Heart left ventricle (tissue), 16 donors: Measurements from ENCODE around the gene SHPK. TPM values are rescaled to one million over a fixed set of nuclear protein-coding genes. Genes with fewer than 3 reads are reported as not detected.
A peak's percentile ranks its signal among the peaks of the same experiment; 100 is the strongest.

Experiments
- ATAC-seq, 4 donors: fragments of 200-7000 bp; cut with Tn5 transposase; one replicate each; pipeline ENCODE4 v1.9.1; 2020 to 2022; ENCODE audit warnings: moderate library complexity in 4 of 4, mild to moderate bottlenecking in 3 of 4, moderate number of reproducible peaks in 1 of 4
- DNase-seq, 5 donors: peaks; one replicate each; pipeline ENCODE4 v3.0.0-alpha.2; 2020
- H3K27ac ChIP-seq, 12 donors: fragments of 200-600 bp; sonication (generic) in 4 of 12; one replicate each; pipeline versions ENCODE4 v1.5.0 to v1.8.0; 2016 to 2022; ENCODE audit warnings: mild to moderate bottlenecking in 2 of 12
- H3K27me3 ChIP-seq, 9 donors: fragments of 200-600 bp; sonication (generic) in 2 of 9; one replicate each; pipeline versions ENCODE4 v1.5.1 to v1.8.0; 2016 to 2022; ENCODE audit warnings: mild to moderate bottlenecking in 3 of 9
- H3K36me3 ChIP-seq, 9 donors: fragments of 200-600 bp; sonication (generic) in 2 of 9; one replicate each; pipeline versions ENCODE4 v1.5.0 to v1.8.0; 2018 to 2022; ENCODE audit warnings: mild to moderate bottlenecking in 2 of 9
- H3K4me1 ChIP-seq, 12 donors: fragments of 200-600 bp; sonication (generic) in 4 of 12; one replicate each; pipeline versions ENCODE4 v1.5.0 to v1.8.0; 2016 to 2022; ENCODE audit warnings: mild to moderate bottlenecking in 3 of 12
- H3K4me3 ChIP-seq, 12 donors: fragments of 200-600 bp; sonication (generic) in 4 of 12; one replicate each; pipeline versions ENCODE4 v1.5.0 to v1.8.0; 2017 to 2022; ENCODE audit warnings: mild to moderate bottlenecking in 9 of 12, moderate library complexity in 4 of 12
- H3K9me3 ChIP-seq, 12 donors: fragments of 200-600 bp; sonication (generic) in 4 of 12; one replicate each; pipeline versions ENCODE4 v1.5.0 to v1.8.0; 2016 to 2022; ENCODE audit warnings: mild to moderate bottlenecking in 1 of 12
- POLR2A ChIP-seq, 2 donors: fragments of 450-650 bp; IDR thresholded peaks; one replicate each; pipeline ENCODE4 v1.6.1; 2017; ENCODE audit warnings: antibody characterized with exemption in 2 of 2, mild to moderate bottlenecking in 2 of 2, moderate library complexity in 2 of 2
- WGBS, 4 donors: extraction: QIAGEN DNeasy Blood & Tissue Kit in 2 of 4; methylation state at CpG; one replicate each; pipeline versions ENCODE4 v1.1.5 to v1.1.7; 2013 to 2018; 5-methylcytosine and 5-hydroxymethylcytosine counted together
- intact Hi-C, 10 donors: fragments of 100-400 bp; cut with DNase I; formaldehyde crosslinking; loops; one replicate each; pipeline versions ENCODE4 v1.11.1 to v1.14.2; 2022
- polyA plus RNA-seq, 2 donors: library from polyadenylated mRNA; stranded (reverse); fragments of 200-250 nt; gene quantifications; one replicate each; pipeline ENCODE4 v1.2.3, GENCODE V29; 2013
- total RNA-seq, 9 donors: library from RNA; depleted of rRNA in 2 of 9; stranded (reverse); fragments of >200 nt in 2 of 9; fragmentation: NEBNext Ultra II Directional in 3 of 9; extraction: Animal tissue kit (Norgen Biotek cat#: 25700) in 3 of 9; gene quantifications; one replicate each; pipeline versions ENCODE4 v1.1.0 to v1.2.4, GENCODE V29; 2016 to 2023
- TF ChIP-seq, protein P1 (sequence below), 12 donors: fragments of 200-600 bp; sonication (generic) in 4 of 12; IDR thresholded peaks; one replicate each; pipeline versions ENCODE4 v1.5.0 to v1.8.0; 2018 to 2022; ENCODE audit warnings: antibody characterized with exemption in 12 of 12, mild to moderate bottlenecking in 5 of 12
- donor health status: ischemic (EF 13 %, LVEDD 7.1; RV severe dilation, severe dysfunction).
- donor health status: healthy with polysubstance abuse.
- donor health status: DM: no; HTN: yes; CAD: no.
- donor health status: DM: no; HTN: no; CAD: no.
- donor health status: ischemic (EF 25% LVEDD 6.9; RV normal size, moderate dysfunction).
- donor health status: ischemic (EF 25% LVEDD 5.7; RV mildly dilated, moderate dysfunction).
- donor health status: healthy.
- donor health status: DM: yes; HTN: yes; CAD: no.
- donor health status: ischemic (EF 35%, LVEDD 5.7; RV mildly dilated, moderate dysfunction).
- donor health status: nonischemic (EF 11% LVEDD 7.7; RV severe dilation, severe dysfunction).
- donor health status: DM: yes; HTN: yes; CAD: no.
- donor health status: PGD.
- donor health status: ischemic (EF 29% LVEDD 5.4; RV normal size, mild dysfunction).
- donor health status: nonischemic (EF 23%, LVEDD 6.1; RV moderate dilation, normal function).

SHPK gene
- total and polyA plus RNA-seq, 11 donors = 2.5 to 7.3 (median 3.6) TPM

DNA sequence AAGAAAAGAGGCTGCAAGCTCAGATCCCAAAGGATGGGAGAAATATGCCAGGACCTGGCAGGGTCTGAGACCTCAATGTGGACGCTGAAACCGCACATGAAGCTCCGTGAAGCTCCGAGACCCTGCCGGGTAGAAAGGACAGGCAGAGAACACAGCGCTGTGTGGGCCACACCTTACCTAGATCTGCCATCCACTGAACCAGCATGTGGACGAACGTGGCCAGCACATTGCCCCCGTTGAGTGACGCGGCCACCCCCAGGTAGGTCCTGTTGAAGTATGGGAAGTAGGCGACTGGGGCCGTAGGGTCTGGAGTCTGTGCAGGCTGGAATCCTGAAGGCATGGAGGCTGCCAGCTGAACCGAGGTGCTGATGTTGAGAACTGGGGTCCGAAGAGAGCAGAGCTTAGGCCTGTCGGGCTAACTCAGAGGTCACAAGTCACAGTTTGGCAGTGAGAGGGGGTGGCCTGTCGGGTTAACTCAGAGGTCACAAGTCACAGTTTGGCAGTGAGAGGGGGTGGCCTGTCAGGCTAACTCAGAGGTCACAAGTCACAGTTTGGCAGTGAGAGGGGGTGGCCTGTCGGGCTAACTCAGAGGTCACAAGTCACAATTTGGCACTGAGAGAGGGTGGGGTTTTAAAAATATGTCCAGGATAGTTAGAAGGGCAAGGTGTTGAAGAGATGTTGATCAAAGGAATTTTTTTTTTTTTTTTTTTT lies 20.7 kb downstream of the SHPK start:
- Histone ChIP-seq H3K36me3 (peaks cover 0 to 98% (median 94%) of the 10 kb centered on the region in 9 donors), H3K9me3 (peaks cover 0 to 8% (median 0%) of the 10 kb centered on the region in 12 donors), H3K4me1 (no peaks in the 10 kb centered on the region), H3K27me3 (no peaks in the 10 kb centered on the region), H3K27ac (no peak overlapping the region), H3K4me3 (no peak overlapping the region)
- DNase-seq = no peak
- intact Hi-C loops = no loop called here
- WGBS, 4 donors = 89 to 96% (median 95%) methylated on average over 17 to 18 of the region's 18 CpGs
- ATAC-seq = no peak
- TF ChIP-seq, protein P1, sequence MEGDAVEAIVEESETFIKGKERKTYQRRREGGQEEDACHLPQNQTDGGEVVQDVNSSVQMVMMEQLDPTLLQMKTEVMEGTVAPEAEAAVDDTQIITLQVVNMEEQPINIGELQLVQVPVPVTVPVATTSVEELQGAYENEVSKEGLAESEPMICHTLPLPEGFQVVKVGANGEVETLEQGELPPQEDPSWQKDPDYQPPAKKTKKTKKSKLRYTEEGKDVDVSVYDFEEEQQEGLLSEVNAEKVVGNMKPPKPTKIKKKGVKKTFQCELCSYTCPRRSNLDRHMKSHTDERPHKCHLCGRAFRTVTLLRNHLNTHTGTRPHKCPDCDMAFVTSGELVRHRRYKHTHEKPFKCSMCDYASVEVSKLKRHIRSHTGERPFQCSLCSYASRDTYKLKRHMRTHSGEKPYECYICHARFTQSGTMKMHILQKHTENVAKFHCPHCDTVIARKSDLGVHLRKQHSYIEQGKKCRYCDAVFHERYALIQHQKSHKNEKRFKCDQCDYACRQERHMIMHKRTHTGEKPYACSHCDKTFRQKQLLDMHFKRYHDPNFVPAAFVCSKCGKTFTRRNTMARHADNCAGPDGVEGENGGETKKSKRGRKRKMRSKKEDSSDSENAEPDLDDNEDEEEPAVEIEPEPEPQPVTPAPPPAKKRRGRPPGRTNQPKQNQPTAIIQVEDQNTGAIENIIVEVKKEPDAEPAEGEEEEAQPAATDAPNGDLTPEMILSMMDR (IDR thresholded peaks at IDR 0.05) = no peak
- TF ChIP-seq POLR2A (IDR thresholded peaks at IDR 0.05) = no peak

DNA sequence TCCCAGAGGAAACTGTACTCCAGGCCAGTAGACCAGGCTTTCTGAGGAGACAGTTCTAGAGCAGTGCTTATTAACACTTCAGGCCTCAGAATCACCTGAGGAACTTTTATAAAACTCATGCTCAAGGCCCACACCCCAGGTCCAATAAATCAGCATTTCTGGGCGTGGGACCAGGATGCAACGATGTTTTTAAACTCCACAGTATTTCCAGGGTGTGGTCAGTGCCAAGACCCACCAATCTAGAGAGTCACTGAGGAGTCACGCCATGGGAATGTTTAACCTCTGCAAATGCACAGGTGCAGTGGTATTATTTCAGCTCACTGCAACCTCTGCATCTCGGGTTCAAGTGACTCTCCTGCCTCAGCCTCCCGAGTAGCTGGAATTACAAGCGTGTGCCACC lies 22.9 kb downstream of the SHPK start:
- TF ChIP-seq, protein P1 (IDR thresholded peaks at IDR 0.05) = no peak
- TF ChIP-seq POLR2A (IDR thresholded peaks at IDR 0.05) = no peak
- intact Hi-C loops = no loop called here
- no peaks in the 10 kb centered on the region for H3K4me1 ChIP-seq
- H3K27ac ChIP-seq = no peak overlapping the region
- no peak for DNase-seq
- 91 to 97% (median 94%) methylated on average over 6 of the region's 6 CpGs for WGBS, 4 donors
- no peak overlapping the region for H3K4me3 ChIP-seq
- H3K36me3 ChIP-seq = peaks cover 0 to 98% (median 91%) of the 10 kb centered on the region in 9 donors
- peaks cover 0 to 8% (median 0%) of the 10 kb centered on the region in 12 donors for H3K9me3 ChIP-seq
- no peaks in the 10 kb centered on the region for H3K27me3 ChIP-seq
- no peak for ATAC-seq

DNA sequence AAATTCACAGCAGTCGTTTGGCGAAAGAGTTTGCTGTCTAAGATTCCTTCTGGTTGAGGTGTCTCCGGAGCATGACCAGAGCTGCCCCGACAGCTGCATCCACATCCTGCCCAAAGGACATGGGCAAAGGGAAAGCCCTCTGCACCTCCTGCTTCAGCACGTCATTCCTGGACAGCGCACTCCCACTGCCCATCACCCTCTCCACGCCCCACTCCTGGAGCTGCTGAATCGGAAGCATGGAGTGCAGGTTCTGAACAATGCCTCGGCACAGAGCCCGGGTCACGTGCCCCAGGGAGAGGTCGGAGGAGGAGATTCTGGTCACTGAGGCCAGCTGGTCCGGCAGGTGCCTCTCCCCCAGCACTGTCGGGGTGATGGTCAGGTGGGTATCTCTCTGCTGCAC lies 25.5 kb downstream of the SHPK start:
- intact Hi-C loops = no loop called here
- peak in 2 of 4 donors; percentile 22 to 56 for ATAC-seq
- no peak overlapping the region for H3K27ac ChIP-seq
- DNase-seq = no peak
- TF ChIP-seq POLR2A (IDR thresholded peaks at IDR 0.05) = no peak
- TF ChIP-seq, protein P1 (IDR thresholded peaks at IDR 0.05) = no peak
- no peaks in the 10 kb centered on the region for H3K9me3 ChIP-seq
- peaks cover 0 to 98% (median 85%) of the 10 kb centered on the region in 9 donors for H3K36me3 ChIP-seq
- no peaks in the 10 kb centered on the region for H3K4me1 ChIP-seq
- no peak overlapping the region for H3K4me3 ChIP-seq
- H3K27me3 ChIP-seq = no peaks in the 10 kb centered on the region
- WGBS, 4 donors = 66 to 71% (median 69%) methylated on average over 10 to 14 of the region's 14 CpGs

DNA sequence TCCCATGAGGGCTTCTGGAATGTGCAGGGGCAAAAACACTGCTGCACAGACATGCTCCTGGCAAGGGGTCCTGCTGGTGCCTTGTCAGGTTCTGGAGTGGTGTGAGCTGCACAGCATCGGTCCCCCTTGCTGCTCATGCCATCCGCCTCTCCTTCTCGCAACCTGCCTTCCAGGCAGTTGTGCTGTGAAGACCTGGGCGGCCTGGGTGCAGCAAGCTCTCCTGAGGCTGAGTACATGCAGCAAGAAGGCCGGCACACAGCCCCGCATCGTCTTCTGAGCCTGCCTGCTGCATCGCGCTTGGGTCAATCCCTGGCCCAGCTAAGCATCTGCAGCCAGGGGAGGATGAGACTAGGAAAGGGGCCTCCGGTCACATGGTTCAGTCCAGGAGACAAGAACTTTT lies 26.4 kb downstream of the SHPK start:
- WGBS, 4 donors = 86 to 97% (median 91%) methylated on average over 10 of the region's 10 CpGs

More for the DNA sequence above, 26.4 kb downstream of the SHPK start:
- H3K9me3 ChIP-seq = no peaks in the 10 kb centered on the region
- H3K4me1 ChIP-seq = no peaks in the 10 kb centered on the region
- H3K36me3 ChIP-seq = peaks cover 0 to 96% (median 82%) of the 10 kb centered on the region in 9 donors
- H3K27ac ChIP-seq = no peak overlapping the region
- no peak overlapping the region for H3K4me3 ChIP-seq
- no peaks in the 10 kb centered on the region for H3K27me3 ChIP-seq
- no peak for TF ChIP-seq POLR2A (IDR thresholded peaks at IDR 0.05)
- TF ChIP-seq, protein P1 (IDR thresholded peaks at IDR 0.05) = no peak
- intact Hi-C loops = no loop called here
- ATAC-seq = no peak
- no peak for DNase-seq
